Chondrocyte (in vitro differentiated cells): ENCODE results near the gene PEAK1. TPM values are rescaled to one million over a fixed set of nuclear protein-coding genes. Genes with fewer than 3 reads are reported as not detected.

ENCODE experiments used
- DNase-seq: peaks from one replicate; pipeline ENCODE4 v3.0.0; 2021; ENCODE audit warnings: mixed read lengths, low spot score
- H3K27ac Mint-ChIP-seq: one replicate; pipeline ENCODE4 v1.8.0; 2021; ENCODE audit warnings: mild to moderate bottlenecking, moderate library complexity, mixed read lengths; ENCODE audit not compliant: unreplicated experiment
- H3K27me3 Mint-ChIP-seq: 2 replicates; pipeline ENCODE4 v1.8.0; 2021; ENCODE audit warnings: low read depth, mixed read lengths
- H3K36me3 Mint-ChIP-seq: 2 replicates; pipeline ENCODE4 v1.8.0; 2021; ENCODE audit warnings: low read depth, mixed read lengths
- H3K4me1 Mint-ChIP-seq: 2 replicates; pipeline ENCODE4 v1.8.0; 2021; ENCODE audit warnings: low read depth, mild to moderate bottlenecking, mixed read lengths
- H3K4me3 Mint-ChIP-seq: one replicate; pipeline ENCODE4 v1.8.0; 2021; ENCODE audit warnings: mild to moderate bottlenecking, moderate library complexity, mixed read lengths; ENCODE audit not compliant: unreplicated experiment
- H3K9me3 Mint-ChIP-seq: 2 replicates; pipeline ENCODE4 v1.8.0; 2021; ENCODE audit warnings: low read depth, mixed read lengths
- CTCF ChIP-seq: fragments of 200-600 bp; sonication (generic); IDR thresholded peaks from 2 replicates; pipeline ENCODE4 v1.5.0; 2021; ENCODE audit warnings: antibody characterized with exemption, mild to moderate bottlenecking, moderate library complexity
- total RNA-seq: library from RNA; stranded (reverse); gene quantifications from 3 replicates; pipeline ENCODE4 v1.2.1, GENCODE V29; 2021

Gene PEAK1
- total RNA-seq, 1 donor from 2014 or later, result 143 TPM

- Mint-ChIP-seq H3K36me3 (peaks cover 8% of the 10 kb centered on the region), H3K9me3 (no peaks in the 10 kb centered on the region), H3K27me3 (no peaks in the 10 kb centered on the region), H3K27ac (no peak overlapping the region), H3K4me3 (no peak overlapping the region), H3K4me1 (peaks cover 24% of the 10 kb centered on the region)
- TF ChIP-seq CTCF, result no peak
- DNase-seq, result no peak
These were observed 292.3 kb downstream of the PEAK1 start for GRCh38 chr15:77127626-77128025.

GRCh38 chr15:77126529-77127326 is 293.2 kb downstream of the PEAK1 start:
- H3K4me3 Mint-ChIP-seq, result no peak overlapping the region
- peaks cover 7% of the 10 kb centered on the region for H3K36me3 Mint-ChIP-seq
- TF ChIP-seq CTCF, result no peak
- no peak for DNase-seq
- no peaks in the 10 kb centered on the region for H3K27me3 Mint-ChIP-seq
- H3K27ac Mint-ChIP-seq, result no peak overlapping the region
- H3K9me3 Mint-ChIP-seq, result no peaks in the 10 kb centered on the region
- H3K4me1 Mint-ChIP-seq, result peaks cover 24% of the 10 kb centered on the region

GRCh38 chr15:77123854-77124253 is 296.1 kb downstream of the PEAK1 start:
- no peak for DNase-seq
- peaks cover 36% of the 10 kb centered on the region for H3K4me1 Mint-ChIP-seq
- H3K9me3 Mint-ChIP-seq, result no peaks in the 10 kb centered on the region
- H3K4me3 Mint-ChIP-seq, result no peak overlapping the region
- no peak for TF ChIP-seq CTCF
- peaks cover 6% of the 10 kb centered on the region for H3K36me3 Mint-ChIP-seq
- no peak overlapping the region for H3K27ac Mint-ChIP-seq
- H3K27me3 Mint-ChIP-seq, result no peaks in the 10 kb centered on the region

GRCh38 chr15:77122576-77122975 is 297.3 kb downstream of the PEAK1 start:
- Mint-ChIP-seq H3K27ac (no peak overlapping the region), H3K36me3 (peaks cover 6% of the 10 kb centered on the region), H3K9me3 (no peaks in the 10 kb centered on the region), H3K27me3 (no peaks in the 10 kb centered on the region), H3K4me1 (peaks cover 40% of the 10 kb centered on the region), H3K4me3 (no peak overlapping the region)
- DNase-seq, result no peak
- no peak for TF ChIP-seq CTCF

GRCh38 chr15:77121599-77121998 is 298.3 kb downstream of the PEAK1 start:
- no peak for DNase-seq
- no peaks in the 10 kb centered on the region for H3K9me3 Mint-ChIP-seq
- H3K4me3 Mint-ChIP-seq, result no peak overlapping the region
- no peaks in the 10 kb centered on the region for H3K27me3 Mint-ChIP-seq
- no peak for TF ChIP-seq CTCF
- no peak overlapping the region for H3K27ac Mint-ChIP-seq
- H3K4me1 Mint-ChIP-seq, result peaks cover 36% of the 10 kb centered on the region
- H3K36me3 Mint-ChIP-seq, result peaks cover 1% of the 10 kb centered on the region
